ENCODE results near the gene DCC. TPM values are rescaled to one million over a fixed set of nuclear protein-coding genes. Genes with fewer than 3 reads are reported as not detected.

Gene DCC
- total and polyA plus RNA-seq, 11 donors, result 0.02 TPM; not detected in 10

GRCh38 chr18:52907543-52908308, 567.7 kb downstream of the DCC start:
- TF ChIP-seq CTCF (IDR thresholded peaks at IDR 0.05) (no peak), POLR2A (IDR thresholded peaks at IDR 0.05) (no peak)
- ATAC-seq (no peak), DNase-seq (peak in 1 of 5 donors; percentile 28)
- Histone ChIP-seq H3K27ac (no peak overlapping the region), H3K9me3 (no peaks in the 10 kb centered on the region), H3K27me3 (no peaks in the 10 kb centered on the region), H3K36me3 (no peaks in the 10 kb centered on the region), H3K4me3 (no peak overlapping the region), H3K4me1 (no peaks in the 10 kb centered on the region)
- intact Hi-C loops (cut with DNase I), result no loop called here
- 58 to 66% (median 64%) methylated on average over 9 of the region's 9 CpGs for WGBS, 4 donors

- no peaks in the 10 kb centered on the region for H3K27me3 ChIP-seq
- no peak for TF ChIP-seq CTCF (IDR thresholded peaks at IDR 0.05)
- no peak for TF ChIP-seq POLR2A (IDR thresholded peaks at IDR 0.05)
- no peak for ATAC-seq
- H3K36me3 ChIP-seq, result no peaks in the 10 kb centered on the region
- DNase-seq, result no peak
- no peaks in the 10 kb centered on the region for H3K4me1 ChIP-seq
- no peak overlapping the region for H3K27ac ChIP-seq
- no peak overlapping the region for H3K4me3 ChIP-seq
- no peaks in the 10 kb centered on the region for H3K9me3 ChIP-seq
- intact Hi-C loops (cut with DNase I), result no loop called here
- 39 to 50% (median 48%) methylated on average over 3 of the region's 3 CpGs for WGBS, 4 donors
Measured at GRCh38 chr18:52914148-52914547, 574.2 kb downstream of the DCC start.

GRCh38 chr18:52920665-52921064, 580.7 kb downstream of the DCC start:
- 80 to 88% (median 82%) methylated on average over 1 of the region's 1 CpG for WGBS, 4 donors
- intact Hi-C loops (cut with DNase I), result no loop called here
- no peaks in the 10 kb centered on the region for H3K36me3 ChIP-seq

GRCh38 chr18:52933356-52933755, 593.4 kb downstream of the DCC start:
- no peak for DNase-seq

More at GRCh38 chr18:52920665-52921064, 580.7 kb downstream of the DCC start:
- H3K27ac ChIP-seq, result no peak overlapping the region
- DNase-seq, result no peak
- H3K4me1 ChIP-seq, result no peaks in the 10 kb centered on the region
- H3K27me3 ChIP-seq, result no peaks in the 10 kb centered on the region
- ATAC-seq, result no peak
- no peaks in the 10 kb centered on the region for H3K9me3 ChIP-seq
- TF ChIP-seq CTCF (IDR thresholded peaks at IDR 0.05), result no peak
- no peak for TF ChIP-seq POLR2A (IDR thresholded peaks at IDR 0.05)
- H3K4me3 ChIP-seq, result no peak overlapping the region

More at GRCh38 chr18:52933356-52933755, 593.4 kb downstream of the DCC start:
- Histone ChIP-seq H3K27me3 (no peaks in the 10 kb centered on the region), H3K4me3 (no peak overlapping the region), H3K27ac (no peak overlapping the region), H3K4me1 (no peaks in the 10 kb centered on the region), H3K9me3 (no peaks in the 10 kb centered on the region), H3K36me3 (no peaks in the 10 kb centered on the region)
- TF ChIP-seq CTCF (IDR thresholded peaks at IDR 0.05), result no peak
- no peak for TF ChIP-seq POLR2A (IDR thresholded peaks at IDR 0.05)
- 82 to 88% (median 87%) methylated on average over 2 of the region's 2 CpGs for WGBS, 4 donors
- no peak for ATAC-seq
- intact Hi-C loops (cut with DNase I), result no loop called here
